Measurements from ENCODE around the gene PI4K2B.

DNA sequence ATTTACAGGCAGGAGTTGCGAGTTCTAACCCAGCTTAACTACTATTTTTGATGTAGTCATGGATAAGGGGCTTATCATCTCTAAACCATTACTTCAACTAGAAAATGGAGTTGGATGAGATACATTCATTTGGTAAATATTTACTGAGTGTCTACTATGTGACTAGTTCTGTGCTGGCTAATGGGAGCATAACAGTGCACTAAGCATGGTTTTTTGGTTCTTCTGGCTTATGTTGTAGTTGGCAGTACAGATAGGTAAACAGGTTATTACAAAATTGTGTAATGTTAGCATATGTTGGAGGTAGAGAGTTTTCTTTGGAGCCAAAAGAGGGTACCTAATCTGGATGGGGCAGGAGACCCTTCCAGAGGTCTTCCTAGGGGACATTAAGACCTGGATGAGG, 25.8 kb upstream of the PI4K2B start:
- TF ChIP-seq YBX1 (IDR thresholded peaks at IDR 0.05) (no peak), HDAC2 (IDR thresholded peaks at IDR 0.05) (no peak), POLR2A (IDR thresholded peaks at IDR 0.05; ENCODE audit: low read depth, low read length) (no peak), CREB1 (IDR thresholded peaks at IDR 0.05; ENCODE audit: low read depth) (no peak), RCOR1 (conservative IDR thresholded peaks at IDR 0.05; ENCODE audit: low read depth, low read length) (no peak), NBN (IDR thresholded peaks at IDR 0.05) (no peak), BCL11A (IDR thresholded peaks at IDR 0.05; ENCODE audit: low read depth, low read length) (no peak)
- TF ChIP-seq, protein P1, sequence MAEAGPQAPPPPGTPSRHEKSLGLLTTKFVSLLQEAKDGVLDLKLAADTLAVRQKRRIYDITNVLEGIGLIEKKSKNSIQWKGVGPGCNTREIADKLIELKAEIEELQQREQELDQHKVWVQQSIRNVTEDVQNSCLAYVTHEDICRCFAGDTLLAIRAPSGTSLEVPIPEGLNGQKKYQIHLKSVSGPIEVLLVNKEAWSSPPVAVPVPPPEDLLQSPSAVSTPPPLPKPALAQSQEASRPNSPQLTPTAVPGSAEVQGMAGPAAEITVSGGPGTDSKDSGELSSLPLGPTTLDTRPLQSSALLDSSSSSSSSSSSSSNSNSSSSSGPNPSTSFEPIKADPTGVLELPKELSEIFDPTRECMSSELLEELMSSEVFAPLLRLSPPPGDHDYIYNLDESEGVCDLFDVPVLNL (IDR thresholded peaks at IDR 0.05; ENCODE audit: low read depth, low read length): no peak
- TF ChIP-seq, protein P2, sequence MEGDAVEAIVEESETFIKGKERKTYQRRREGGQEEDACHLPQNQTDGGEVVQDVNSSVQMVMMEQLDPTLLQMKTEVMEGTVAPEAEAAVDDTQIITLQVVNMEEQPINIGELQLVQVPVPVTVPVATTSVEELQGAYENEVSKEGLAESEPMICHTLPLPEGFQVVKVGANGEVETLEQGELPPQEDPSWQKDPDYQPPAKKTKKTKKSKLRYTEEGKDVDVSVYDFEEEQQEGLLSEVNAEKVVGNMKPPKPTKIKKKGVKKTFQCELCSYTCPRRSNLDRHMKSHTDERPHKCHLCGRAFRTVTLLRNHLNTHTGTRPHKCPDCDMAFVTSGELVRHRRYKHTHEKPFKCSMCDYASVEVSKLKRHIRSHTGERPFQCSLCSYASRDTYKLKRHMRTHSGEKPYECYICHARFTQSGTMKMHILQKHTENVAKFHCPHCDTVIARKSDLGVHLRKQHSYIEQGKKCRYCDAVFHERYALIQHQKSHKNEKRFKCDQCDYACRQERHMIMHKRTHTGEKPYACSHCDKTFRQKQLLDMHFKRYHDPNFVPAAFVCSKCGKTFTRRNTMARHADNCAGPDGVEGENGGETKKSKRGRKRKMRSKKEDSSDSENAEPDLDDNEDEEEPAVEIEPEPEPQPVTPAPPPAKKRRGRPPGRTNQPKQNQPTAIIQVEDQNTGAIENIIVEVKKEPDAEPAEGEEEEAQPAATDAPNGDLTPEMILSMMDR (IDR thresholded peaks at IDR 0.05 in 2 of 3, conservative IDR thresholded peaks at IDR 0.05 in 1 of 3; ENCODE audit: control insufficient read depth in 2 of 3, extremely low read depth in 1 of 3, insufficient read depth in 1 of 3, low read depth in 3 of 3, low read length in 3 of 3): no peak
